HepG2 (cell line): ENCODE measurements around the gene ARHGAP21. TPM values are rescaled to one million over a fixed set of nuclear protein-coding genes. Genes with fewer than 3 reads are reported as not detected.

Source experiments
- ATAC-seq: fragments of 200-7000 bp; cut with Tn5 transposase; 3 replicates; pipeline ENCODE4 v1.9.1; 2020; ENCODE audit warnings: mild to moderate bottlenecking, moderate library complexity
- BruUV-seq: library from RNA; stranded (reverse); fragments of 400-500 nt; replicated peaks from 2 replicates; lab custom pipeline; 2021; lab: Mats Ljungman, UMichigan
- CTCF ChIA-PET: fragments of 300-600 bp; formaldehyde crosslinking; extraction: SDS; loops from one replicate; lab custom pipeline; 2021; ENCODE audit warnings: low total read pairs, inconsistent platforms, low intra/inter-chr PET ratio; lab: Yijun Ruan, JAX
- POLR2A ChIA-PET: fragments of 350-600 bp; sonication (Branson Sonifier 250); formaldehyde crosslinking; loops from one replicate; lab custom pipeline; 2020; ENCODE audit warnings: antibody characterized with exemption, inconsistent platforms; lab: Yijun Ruan, JAX
- DNase-seq: peaks from one replicate; pipeline ENCODE4 v3.0.0-alpha.2; 2015; ENCODE audit warnings: low spot score
- FAIRE-seq: peaks from 3 replicates; lab custom pipeline; 2011; peaks lifted over from hg19 to GRCh38; lab: Jason Lieb, UNC
- H2AFZ ChIP-seq: one replicate; pipeline ENCODE4 v1.6.1; 2011; ENCODE audit warnings: low read length, inconsistent platforms
- H3K27ac ChIP-seq: fragments of 300-600 bp; 3 replicates; pipeline ENCODE4 v1.8.0; 2011; ENCODE audit warnings: mixed run types, mild to moderate bottlenecking, mixed read lengths, low read length, inconsistent platforms; ENCODE audit not compliant: insufficient read depth; ENCODE audit errors: extremely low read length
- H3K27me3 ChIP-seq, 2 experiments: fragments of 200-600 bp in 1 of 2; 2 replicates in 1 of 2; 3 replicates in 1 of 2; pipeline versions ENCODE4 v1.6.0 to v1.8.0; 2011; ENCODE audit warnings: low read length in 2 of 2, mild to moderate bottlenecking in 2 of 2, moderate library complexity in 2 of 2, inconsistent platforms in 1 of 2; ENCODE audit not compliant: insufficient read depth in 2 of 2, control insufficient read depth in 1 of 2
- H3K36me3 ChIP-seq, 2 experiments: fragments of 200-600 bp in 1 of 2; replicated peaks in 1 of 2; 2 replicates in 1 of 2; 3 replicates in 1 of 2; pipeline versions ENCODE4 v1.5.1 to v1.8.0; 2011; ENCODE audit warnings: low read length in 2 of 2, inconsistent platforms in 1 of 2; ENCODE audit not compliant: insufficient read depth in 2 of 2, control insufficient read depth in 1 of 2
- H3K4me1 ChIP-seq: 2 replicates; pipeline ENCODE4 v1.5.1; 2012; ENCODE audit warnings: low read length, inconsistent platforms; ENCODE audit not compliant: insufficient read depth
- H3K4me2 ChIP-seq: 2 replicates; pipeline ENCODE4 v1.6.0; 2011; ENCODE audit warnings: low read depth, low read length, inconsistent platforms
- H3K4me3 ChIP-seq, 3 experiments: fragments of 200-600 bp in 1 of 3; sonication (generic), shearing (Covaris generic) in 1 of 3; replicated peaks in 1 of 3; 2 replicates each; pipeline ENCODE4 v1.5.1; 2011 to 2016; ENCODE audit warnings: low read length in 3 of 3, inconsistent platforms in 2 of 3, low read depth in 2 of 3, mild to moderate bottlenecking in 2 of 3, control low read depth in 1 of 3, mixed read lengths in 1 of 3; ENCODE audit not compliant: insufficient read depth in 1 of 3
- H3K79me2 ChIP-seq: one replicate; pipeline ENCODE4 v1.6.1; 2011; ENCODE audit warnings: low read length, inconsistent platforms; ENCODE audit not compliant: insufficient read depth
- H3K9ac ChIP-seq: 2 replicates; pipeline ENCODE4 v1.6.0; 2011; ENCODE audit warnings: mild to moderate bottlenecking, low read depth, low read length, inconsistent platforms; ENCODE audit not compliant: insufficient read depth
- H3K9me3 ChIP-seq: 2 replicates; pipeline ENCODE4 v1.5.1; 2012; ENCODE audit warnings: mild to moderate bottlenecking, low read length
- H4K20me1 ChIP-seq: 2 replicates; pipeline ENCODE4 v1.6.0; 2011; ENCODE audit warnings: inconsistent platforms, mild to moderate bottlenecking, low read length, moderate library complexity; ENCODE audit not compliant: insufficient read depth
- CEBPZ ChIP-seq: IDR thresholded peaks from 2 replicates; pipeline ENCODE4 v1.6.1; 2012; ENCODE audit warnings: low read length, improper control_type of control experiment
- HDAC2 ChIP-seq: sonication (generic); formaldehyde crosslinking; IDR thresholded peaks from 2 replicates; pipeline ENCODE4 v1.4.0; 2020; ENCODE audit warnings: missing genetic modification reagents
- KDM2A ChIP-seq: sonication (generic); formaldehyde crosslinking; IDR thresholded peaks from 2 replicates; pipeline ENCODE4 v1.4.0; 2020; ENCODE audit warnings: low read depth, missing genetic modification reagents, borderline replicate concordance
- KDM6A ChIP-seq: IDR thresholded peaks from 2 replicates; pipeline ENCODE4 v1.6.1; 2016; ENCODE audit warnings: low read depth
- MTERF4 ChIP-seq: sonication (generic); formaldehyde crosslinking; IDR thresholded peaks from 2 replicates; pipeline ENCODE4 v1.8.0; 2023; ENCODE audit warnings: mild to moderate bottlenecking, missing genetic modification reagents
- MYPOP ChIP-seq: sonication (generic); formaldehyde crosslinking; IDR thresholded peaks from 2 replicates; pipeline ENCODE4 v1.8.1; 2023; ENCODE audit warnings: mild to moderate bottlenecking, moderate library complexity, missing genetic modification reagents
- RBAK ChIP-seq: sonication (generic); formaldehyde crosslinking; IDR thresholded peaks from 2 replicates; pipeline ENCODE4 v1.5.1; 2020; ENCODE audit warnings: mild to moderate bottlenecking, missing genetic modification reagents
- TFDP1 ChIP-seq: IDR thresholded peaks from 2 replicates; pipeline ENCODE4 v1.6.1; 2016; ENCODE audit warnings: missing compliant biosample characterization, missing genetic modification reagents, borderline replicate concordance
- ZNF143 ChIP-seq: sonication (generic); formaldehyde crosslinking; IDR thresholded peaks from 2 replicates; pipeline ENCODE4 v1.4.0; 2020; ENCODE audit warnings: missing genetic modification reagents
- ZNF34 ChIP-seq: sonication (generic); formaldehyde crosslinking; IDR thresholded peaks from 2 replicates; pipeline ENCODE4 v1.4.0; 2020; ENCODE audit warnings: mild to moderate bottlenecking, missing genetic modification reagents, borderline replicate concordance
- ZNF367 ChIP-seq: sonication (generic); formaldehyde crosslinking; IDR thresholded peaks from 2 replicates; pipeline ENCODE4 v1.4.0; 2020; ENCODE audit warnings: missing genetic modification reagents, borderline replicate concordance
- ZNF484 ChIP-seq: sonication (generic); formaldehyde crosslinking; IDR thresholded peaks from 2 replicates; pipeline ENCODE4 v1.5.1; 2020; ENCODE audit warnings: mild to moderate bottlenecking, low read depth, missing genetic modification reagents, borderline replicate concordance
- ZNF549 ChIP-seq: sonication (generic); formaldehyde crosslinking; IDR thresholded peaks from 2 replicates; pipeline ENCODE4 v1.5.0; 2020; ENCODE audit warnings: missing genetic modification reagents
- ZNF644 ChIP-seq: IDR thresholded peaks from 2 replicates; pipeline ENCODE4 v1.6.1; 2016; ENCODE audit warnings: low read depth
- ZSCAN22 ChIP-seq: sonication (generic); formaldehyde crosslinking; IDR thresholded peaks from 2 replicates; pipeline ENCODE4 v1.4.0; 2020; ENCODE audit warnings: mild to moderate bottlenecking, missing genetic modification reagents
- ZSCAN29 ChIP-seq: sonication (generic); formaldehyde crosslinking; conservative IDR thresholded peaks from 2 replicates; pipeline ENCODE4 v1.4.0; 2020; ENCODE audit warnings: mild to moderate bottlenecking, missing genetic modification reagents
- ZSCAN31 ChIP-seq: sonication (generic); formaldehyde crosslinking; IDR thresholded peaks from 2 replicates; pipeline ENCODE4 v1.5.0; 2020; ENCODE audit warnings: low read depth, mild to moderate bottlenecking, missing genetic modification reagents
- WGBS: methylation state at CpG from one replicate; pipeline ENCODE4 v1.1.6; 2017; ENCODE audit warnings: low lambda C conversion rate; 5-methylcytosine and 5-hydroxymethylcytosine counted together
- in situ Hi-C: cut with HindIII; loops from 2 replicates; pipeline ENCODE4 v1.10.0; 2017; ENCODE audit warnings: low pct_unique_long_range_greater_than_20kb; ENCODE audit not compliant: extremely low pct_ligation_motif_present
- intact Hi-C: fragments of 100-400 bp; cut with micrococcal nuclease; formaldehyde crosslinking; loops from one replicate; pipeline ENCODE4 v1.10.0; 2022; ENCODE audit not compliant: unreplicated experiment
- polyA plus RNA-seq, 8 experiments: library from polyadenylated mRNA; depleted of rRNA in 3 of 8; stranded (reverse) in 7 of 8; unstranded in 1 of 8; fragments of >200 nt; fragmentation: Illumina TruSeq in 4 of 8; extraction: Trizol in 4 of 8; gene quantifications; 2 replicates each; pipeline versions ENCODE4 v1.2.1 to v1.2.3, GENCODE V29; 2011 to 2016; ENCODE audit warnings: low read depth in 4 of 8, missing spikeins in 1 of 8, mixed read lengths in 1 of 8; ENCODE audit not compliant: insufficient read depth in 1 of 8
- total RNA-seq, 5 experiments: library from RNA; depleted of rRNA; stranded (reverse); fragments of >200 nt; fragmentation: Illumina TruSeq; extraction: Trizol; gene quantifications; 2 replicates each; pipeline ENCODE4 v1.2.3, GENCODE V29; 2016; ENCODE audit warnings: low read depth in 1 of 5

Gene ARHGAP21
- total and polyA plus RNA-seq, 2 of the 13 experiments (the other 11 are each of a cell fraction or from before 2014, with no cell fraction given), result 23.9 to 26.6 TPM

- TF ChIP-seq CEBPZ, result no peak
- TF ChIP-seq KDM6A, result no peak
- no peak for TF ChIP-seq ZNF484
- no peak for TF ChIP-seq ZNF143 (CRISPR knock-in tag)
- TF ChIP-seq, all 625 proteins: peak for 0
Measured at GRCh38 chr10:24756283-24756682, 32.6 kb upstream of the ARHGAP21 start (continued).

- Histone ChIP-seq H3K79me2 (no peaks in the 10 kb centered on the region), H3K4me1 (no peaks in the 10 kb centered on the region), H3K4me3 (no peak overlapping the region), H3K4me2 (no peak overlapping the region), H3K27me3 (no peaks in the 10 kb centered on the region), H2AFZ (no peak overlapping the region), H3K9me3 (no peaks in the 10 kb centered on the region), H3K27ac (no peak overlapping the region), H3K36me3 (no peaks in the 10 kb centered on the region), H4K20me1 (no peaks in the 10 kb centered on the region), H3K9ac (no peak overlapping the region)
- intact Hi-C loops (no loop called here), in situ Hi-C loops (no loop called here)
- 68% methylated on average over 1 of the region's 1 CpG for WGBS
- no peak for ATAC-seq
- no peak for DNase-seq
- ChIA-PET CTCF (no interaction called here), POLR2A (no interaction called here)
- no peak for FAIRE-seq
- no TSS peak for BruUV-seq
- TF ChIP-seq RBAK (CRISPR knock-in tag) (no peak), KDM2A (CRISPR knock-in tag) (no peak), ZNF644 (no peak), TFDP1 (no peak), ZSCAN29 (CRISPR knock-in tag) (no peak), MTERF4 (CRISPR knock-in tag) (no peak), ZNF549 (CRISPR knock-in tag) (no peak), ZNF34 (CRISPR knock-in tag) (no peak), ZSCAN22 (CRISPR knock-in tag) (no peak), MYPOP (no peak), ZNF367 (no peak), HDAC2 (CRISPR knock-in tag) (no peak), ZSCAN31 (CRISPR knock-in tag) (no peak)
Measured at GRCh38 chr10:24751716-24752115, 28.0 kb upstream of the ARHGAP21 start.
